ENCODE measurements around the gene PAXX.

PAXX gene

DNA sequence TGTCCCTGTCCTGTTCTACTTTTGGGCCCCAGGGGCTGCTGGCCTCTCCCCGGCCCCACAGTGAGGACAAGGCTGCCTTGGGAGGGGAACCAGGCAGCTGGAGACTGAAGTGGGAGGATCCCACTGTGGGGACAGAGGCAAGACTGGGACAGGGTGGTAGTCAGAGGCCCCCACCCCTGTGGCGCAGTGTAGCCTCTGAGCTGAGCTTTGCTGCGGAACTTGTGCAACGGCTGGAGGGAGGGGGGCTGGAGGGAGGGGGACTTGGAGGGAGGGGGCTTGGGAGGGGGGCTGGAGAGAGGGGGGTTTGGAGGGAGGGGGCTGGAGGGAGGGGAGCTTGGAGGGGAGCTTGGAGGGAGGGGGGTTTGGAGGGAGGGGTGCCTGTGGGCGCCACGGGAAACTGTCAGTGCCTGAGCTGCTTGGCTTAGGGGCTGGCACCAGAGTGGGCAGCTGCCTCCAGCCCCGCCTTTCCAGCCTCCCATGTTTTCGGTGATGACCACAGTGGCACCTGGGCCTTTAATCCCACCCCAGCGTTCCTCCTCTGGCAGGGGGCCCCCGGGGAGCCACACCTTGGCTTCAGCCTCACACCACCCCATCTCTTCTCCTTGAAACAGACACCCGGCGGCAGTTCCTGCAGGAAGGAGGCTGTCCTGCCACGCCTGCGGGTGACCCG is 42.0 kb downstream of the PAXX start:
- DNase-seq, result no peak

DNA sequence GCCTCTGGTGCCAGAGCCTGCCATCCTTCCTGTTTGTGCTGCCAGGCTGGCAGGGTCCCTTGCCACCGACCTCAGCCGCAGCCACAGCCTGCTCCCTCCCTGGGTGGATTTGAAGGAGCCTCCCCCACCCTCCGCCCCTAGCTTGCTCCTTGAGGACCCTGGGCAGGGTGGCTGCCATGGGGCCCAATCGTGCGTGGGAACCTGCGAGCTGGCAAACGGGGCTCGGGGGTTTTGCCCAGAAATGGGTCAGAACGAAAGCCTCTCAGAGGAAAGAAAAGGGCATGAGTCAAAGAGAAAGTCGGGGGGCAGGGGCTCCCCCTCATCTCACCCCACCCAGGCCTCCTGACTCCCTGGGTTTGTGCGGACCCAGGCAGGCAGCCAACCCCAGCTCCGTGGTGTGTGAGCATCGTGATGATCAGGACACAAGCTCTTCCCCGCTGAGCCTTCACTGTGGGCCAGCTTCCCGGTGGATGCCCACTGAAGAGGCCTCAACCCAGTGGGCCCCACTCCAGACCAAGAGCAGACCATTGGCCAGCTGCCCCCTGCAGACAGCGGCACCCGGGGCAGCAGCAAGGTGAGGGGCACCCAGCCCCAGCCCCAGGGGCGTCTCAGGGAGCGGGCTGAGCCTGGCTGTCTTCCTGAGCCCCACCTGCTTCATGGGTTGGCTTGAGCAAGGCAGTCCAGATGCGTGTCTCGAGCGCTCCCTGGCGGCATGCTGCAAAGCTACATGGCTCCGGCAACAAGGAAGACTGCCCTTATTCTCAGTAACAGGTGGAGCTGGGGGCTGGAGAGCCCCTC is 42.7 kb downstream of the PAXX start:
- peak; percentile 84 for DNase-seq

DNA sequence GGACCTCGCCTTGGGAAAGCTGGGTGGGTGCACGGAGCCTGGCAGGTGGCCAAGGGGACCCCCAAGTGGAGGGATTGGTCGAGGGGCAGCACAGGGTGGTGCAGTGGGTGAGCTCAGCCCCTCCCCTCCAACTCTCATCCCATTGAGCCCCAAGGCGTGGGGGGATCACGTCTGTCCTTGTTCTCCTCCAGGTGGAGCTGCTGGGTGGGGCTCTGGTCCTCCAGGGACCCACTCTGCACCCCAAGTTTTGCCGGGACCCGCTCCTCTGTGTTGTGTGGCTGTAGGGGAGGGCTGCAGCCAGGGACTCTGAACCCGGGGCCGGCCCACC is 43.2 kb downstream of the PAXX start:
- no peak for DNase-seq

DNA sequence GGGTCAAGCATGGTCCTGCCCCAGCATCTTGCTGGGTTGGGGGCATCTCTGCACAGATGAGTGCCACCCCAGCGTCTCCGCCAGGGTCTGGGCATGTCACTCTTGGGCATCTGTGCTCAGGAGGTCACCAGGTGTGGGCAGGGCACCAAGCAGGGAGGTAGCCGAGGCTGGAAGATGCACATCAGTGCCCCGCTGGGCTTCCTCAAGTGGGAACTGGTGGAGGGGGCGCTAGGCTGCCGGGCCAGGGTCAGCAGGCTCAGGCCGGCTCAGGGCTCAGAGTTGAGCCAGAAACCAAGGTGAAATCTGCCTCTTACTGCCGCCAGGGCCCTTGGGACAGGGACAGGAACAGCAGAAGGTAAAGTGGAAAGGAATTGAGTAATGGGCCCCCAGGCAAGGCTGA is 43.7 kb downstream of the PAXX start:
- no peak for DNase-seq

DNA sequence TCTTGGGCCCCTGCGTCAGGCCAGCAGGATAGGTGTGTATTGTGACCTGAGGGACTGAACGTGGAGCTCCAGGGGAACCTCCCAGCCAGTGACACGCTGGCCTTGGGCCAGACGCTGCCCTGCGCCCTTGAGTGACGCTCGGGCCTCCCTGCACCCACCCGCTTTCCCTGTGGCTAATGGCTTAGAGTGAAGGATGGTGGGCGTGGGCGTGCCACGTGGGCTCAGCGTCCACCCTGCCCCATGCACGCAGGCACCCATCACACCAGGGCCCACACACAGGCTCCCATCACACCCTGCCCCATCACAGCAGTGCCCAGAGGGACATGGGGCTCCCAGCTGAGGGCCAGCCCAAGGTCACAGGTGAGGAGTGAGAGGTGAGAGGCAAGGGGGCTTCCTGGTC is 44.8 kb downstream of the PAXX start:
- no peak for DNase-seq

DNA sequence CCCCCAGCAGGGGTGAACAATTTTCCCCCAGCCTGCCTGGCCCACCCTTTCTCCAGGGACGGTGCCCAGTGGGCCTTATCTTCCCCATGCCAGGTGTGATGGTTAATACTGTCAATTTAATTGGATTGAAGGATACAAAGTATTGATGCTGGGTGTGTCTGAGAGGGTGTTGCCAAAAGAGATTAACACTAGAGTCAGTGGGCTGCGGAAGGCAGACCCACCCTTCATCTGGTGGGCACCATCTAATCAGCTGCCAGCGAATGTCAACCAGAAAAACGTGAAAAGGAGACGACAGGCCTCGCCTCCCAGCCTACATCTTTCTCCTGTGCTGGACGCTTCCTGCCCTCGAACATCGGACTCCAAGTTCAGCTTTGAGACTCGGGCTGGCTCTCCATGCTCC is 45.3 kb downstream of the PAXX start:
- peak; percentile 34 for DNase-seq

DNA sequence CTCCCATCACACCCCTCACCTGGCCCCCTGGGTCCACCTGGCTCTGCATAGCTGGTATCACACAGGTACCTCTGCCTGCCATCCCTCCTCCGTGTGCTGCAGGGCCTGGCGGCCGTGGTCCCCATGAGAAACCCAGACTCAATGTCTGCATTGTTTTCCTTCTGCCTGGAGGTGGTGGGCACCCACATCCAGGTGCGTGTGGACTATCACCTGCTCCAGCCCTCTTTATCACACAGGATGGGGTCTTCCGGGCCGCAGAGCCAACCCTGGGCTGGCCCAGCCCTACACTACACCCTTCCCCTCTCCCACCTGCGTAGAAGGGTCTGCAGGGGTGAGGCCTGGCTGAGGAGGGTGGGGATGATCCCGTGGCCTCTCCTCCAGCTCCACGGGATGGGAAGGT is 46.7 kb downstream of the PAXX start:
- DNase-seq, result no peak

DNA sequence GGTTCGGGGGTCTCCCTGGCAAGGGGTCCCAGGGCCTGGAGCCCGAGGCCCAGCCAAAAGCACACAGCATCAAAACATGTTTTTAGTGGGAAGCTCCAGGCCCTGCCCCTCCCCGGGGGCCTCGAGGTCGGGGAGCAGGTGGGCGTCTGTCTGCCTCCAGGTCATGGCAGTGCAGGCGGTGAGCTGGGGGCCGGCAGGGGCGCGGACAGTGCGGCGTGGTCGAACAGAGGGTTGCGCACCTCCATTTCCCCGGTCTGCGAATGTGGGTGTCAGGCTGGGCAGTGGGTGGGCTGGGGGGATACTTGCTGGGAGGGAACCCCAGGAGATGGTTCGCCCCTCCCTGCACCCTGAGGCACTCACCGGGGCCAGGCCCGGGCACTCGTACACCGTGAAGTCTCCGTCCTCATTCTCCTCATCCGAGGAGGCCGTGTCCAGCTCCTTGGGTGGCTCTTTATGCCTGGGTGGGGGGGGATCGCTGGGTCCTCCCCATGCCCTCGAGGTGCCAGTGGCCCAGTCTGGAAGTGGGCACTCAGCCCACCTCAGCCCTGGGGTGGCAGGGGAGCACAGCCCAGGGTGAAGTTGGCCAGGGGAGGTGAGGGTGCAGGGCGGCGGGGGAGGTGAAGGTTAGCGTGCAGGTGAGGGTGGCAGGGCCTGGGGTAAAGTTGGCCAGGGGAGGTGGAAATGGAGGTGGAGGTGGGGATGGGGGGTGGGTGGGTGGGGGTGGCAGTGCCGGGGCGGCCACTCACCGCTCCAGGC is 47.6 kb downstream of the PAXX start:
- no peak for DNase-seq

DNA sequence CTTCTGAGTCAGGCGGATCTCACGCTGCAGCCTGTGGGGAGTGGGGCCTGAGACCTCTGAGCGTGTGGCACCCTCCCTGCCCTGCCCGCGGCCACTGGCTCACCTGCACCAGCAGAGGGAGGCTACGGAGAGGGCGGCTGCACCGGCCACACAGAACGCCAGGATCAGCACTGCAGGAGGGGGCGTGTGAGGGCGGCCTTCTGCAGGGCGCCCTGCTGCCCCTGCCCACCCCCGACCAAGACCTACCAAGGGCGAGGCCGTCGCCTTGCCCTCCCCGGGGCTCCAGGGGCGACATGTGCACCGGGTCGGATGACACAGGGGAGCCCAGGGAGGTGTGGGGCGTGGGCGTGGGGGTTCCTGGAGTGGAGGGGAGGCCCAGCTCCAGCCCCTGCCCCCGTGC is 48.3 kb downstream of the PAXX start:
- no peak for DNase-seq

DNA sequence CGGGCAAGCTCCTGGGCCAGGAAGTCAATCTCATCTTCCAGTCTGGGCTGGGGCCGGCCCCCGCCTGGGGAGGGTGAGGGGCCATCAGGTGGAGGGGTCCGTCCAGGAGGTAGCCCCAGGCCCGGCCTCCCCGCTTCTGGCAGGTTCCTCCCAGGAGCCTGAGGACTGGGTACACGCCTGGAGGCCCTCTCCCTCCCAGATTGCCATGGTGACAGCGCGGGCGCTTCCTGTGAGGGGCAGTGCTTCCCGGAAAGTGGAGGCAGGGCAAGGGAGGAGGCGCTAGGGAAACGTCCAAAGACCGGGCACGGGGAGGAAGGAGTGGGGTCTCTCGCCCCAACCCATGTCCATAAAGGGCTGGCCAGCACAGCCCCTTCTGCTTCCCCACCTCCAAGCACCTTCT is 48.9 kb downstream of the PAXX start:
- DNase-seq, result no peak

DNA sequence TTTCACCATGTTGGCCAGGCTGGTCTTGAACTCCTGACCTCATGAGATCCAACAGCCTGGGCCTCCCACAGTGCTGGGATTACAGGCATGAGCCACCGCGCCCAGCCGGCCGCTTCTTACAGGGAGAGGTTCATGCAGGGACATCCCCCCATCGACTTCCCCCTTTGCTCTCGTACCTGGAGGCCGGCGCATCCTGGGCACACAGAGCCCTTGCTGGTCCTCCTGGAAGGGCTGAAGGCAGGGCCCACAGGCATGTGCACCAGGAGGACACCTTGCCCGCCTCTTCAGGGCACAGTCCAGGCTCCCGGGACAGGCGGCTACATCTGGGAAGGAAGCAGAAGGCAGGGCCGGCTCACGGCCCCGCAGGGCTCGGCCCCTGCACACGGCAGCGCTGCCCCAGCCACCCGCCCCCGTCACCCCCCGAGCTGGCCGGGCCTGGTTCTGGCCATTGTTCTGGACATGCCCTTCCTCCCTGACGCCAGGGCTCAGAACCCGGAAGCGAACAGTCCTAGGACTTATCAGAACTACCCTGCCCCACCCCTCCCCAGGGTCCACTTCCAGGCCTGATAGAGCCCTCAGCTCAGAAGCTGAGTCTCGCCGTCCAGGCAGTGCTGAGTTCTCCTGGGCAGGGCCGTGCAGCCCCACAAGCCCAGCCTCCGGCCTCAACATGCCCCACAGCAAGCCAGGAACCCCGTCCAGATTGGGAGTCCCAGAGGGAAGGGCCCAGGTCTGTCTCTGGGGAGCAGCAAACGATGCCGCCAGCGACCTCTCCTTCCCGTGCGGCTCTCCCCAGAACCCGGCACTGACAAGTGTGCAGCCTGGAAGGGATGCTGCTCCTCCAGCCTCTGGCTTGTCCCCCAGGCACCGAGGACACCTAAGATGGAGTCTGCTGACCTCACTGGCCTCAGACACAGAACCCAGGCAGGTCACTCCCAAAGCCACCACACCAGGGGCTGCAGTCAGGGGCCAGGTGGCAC is 50.8 kb downstream of the PAXX start:
- no peak for DNase-seq
